GM23338 (cell line): ENCODE measurements around the gene KLHL25. TPM values are rescaled to one million over a fixed set of nuclear protein-coding genes. Genes with fewer than 3 reads are reported as not detected.

Source experiments
- CTCF ChIP-seq, 2 experiments: fragments of 200-600 bp in 1 of 2; sonication (generic) in 1 of 2; conservative IDR thresholded peaks; 2 replicates each; pipeline versions ENCODE4 v1.5.1 to v1.6.1; 2016 to 2017; ENCODE audit warnings: antibody characterized with exemption in 2 of 2, low read depth in 2 of 2, mild to moderate bottlenecking in 2 of 2, moderate library complexity in 1 of 2
- EZH2phosphoT487 ChIP-seq: fragments of 200-600 bp; sonication (generic); IDR thresholded peaks from one replicate; pipeline ENCODE4 v1.8.1; 2018; ENCODE audit warnings: antibody characterized with exemption; ENCODE audit not compliant: unreplicated experiment
- POLR2AphosphoS5 ChIP-seq: IDR thresholded peaks from 2 replicates; pipeline ENCODE4 v1.6.1; 2016; ENCODE audit warnings: antibody characterized with exemption, low read depth
- REST ChIP-seq: IDR thresholded peaks from one replicate; pipeline ENCODE4 v1.6.1; 2018; ENCODE audit warnings: antibody characterized with exemption; ENCODE audit not compliant: unreplicated experiment
- ZNF331 ChIP-seq: fragments of 250-450 bp; sonication (Bioruptor Pico); IDR thresholded peaks from 2 replicates; pipeline ENCODE4 v1.5.0; 2020; ENCODE audit warnings: low read depth, mild to moderate bottlenecking, moderate library complexity
- ZNF462 ChIP-seq: fragments of 250-450 bp; sonication (Bioruptor Pico); IDR thresholded peaks from 2 replicates; pipeline ENCODE4 v1.5.0; 2020; ENCODE audit warnings: mild to moderate bottlenecking, moderate library complexity
- polyA plus RNA-seq: library from polyadenylated mRNA; unstranded; fragments of >200 nt; fragmentation: Nextera tagmentation; extraction: Ambion mirVana; gene quantifications from 2 replicates; pipeline ENCODE4 v1.2.1, GENCODE V29; 2016
- total RNA-seq: library from RNA; depleted of rRNA; stranded (reverse); fragments of >200 nt; shearing (Covaris generic); gene quantifications from 2 replicates; pipeline ENCODE4 v1.2.3, GENCODE V29; 2014

KLHL25 gene
- total and polyA plus RNA-seq, 2 experiments from 2014 or later: 5.2 to 28.5 TPM

- TF ChIP-seq ZNF462 (no peak), REST (no peak), POLR2AphosphoS5 (no peak), CTCF (conservative IDR thresholded peaks at IDR 0.05; ENCODE audit: low read depth in 2 of 2) (no peak), ZNF331 (CRISPR knock-in tag) (no peak), EZH2phosphoT487 (no peak)
Observed at GRCh38 chr15:85746641-85747040, 48.1 kb downstream of the KLHL25 start (continued).
